ENCODE results near the gene DEXI.

- TF ChIP-seq POLR2A (IDR thresholded peaks at IDR 0.05) (no peak), CTCF (IDR thresholded peaks at IDR 0.05) (no peak)
Observed at GRCh38 chr16:10921536-10922327, 20.5 kb downstream of the DEXI start.

Measured in body of pancreas (tissue), 4 donors.